GM12865 (cell line): Measurements from ENCODE around the gene NANOS2.
A peak's percentile ranks its signal among the peaks of the same experiment; 100 is the strongest.

ENCODE experiments used
- DNase-seq: peaks from one replicate; pipeline ENCODE4 v3.0.0; 2010; ENCODE audit warnings: low read depth
- H3K4me3 ChIP-seq: 2 replicates; pipeline ENCODE4 v1.5.1; 2011; ENCODE audit warnings: mild to moderate bottlenecking, low read depth, low read length, control low read depth
- TF ChIP-seq, protein P1 (sequence below): IDR thresholded peaks from 2 replicates; pipeline ENCODE4 v1.5.1; 2011; ENCODE audit warnings: low read length, control low read depth, low read depth, inconsistent platforms; ENCODE audit not compliant: insufficient read depth; ENCODE audit errors: missing control alignments

The NANOS2 gene

DNA sequence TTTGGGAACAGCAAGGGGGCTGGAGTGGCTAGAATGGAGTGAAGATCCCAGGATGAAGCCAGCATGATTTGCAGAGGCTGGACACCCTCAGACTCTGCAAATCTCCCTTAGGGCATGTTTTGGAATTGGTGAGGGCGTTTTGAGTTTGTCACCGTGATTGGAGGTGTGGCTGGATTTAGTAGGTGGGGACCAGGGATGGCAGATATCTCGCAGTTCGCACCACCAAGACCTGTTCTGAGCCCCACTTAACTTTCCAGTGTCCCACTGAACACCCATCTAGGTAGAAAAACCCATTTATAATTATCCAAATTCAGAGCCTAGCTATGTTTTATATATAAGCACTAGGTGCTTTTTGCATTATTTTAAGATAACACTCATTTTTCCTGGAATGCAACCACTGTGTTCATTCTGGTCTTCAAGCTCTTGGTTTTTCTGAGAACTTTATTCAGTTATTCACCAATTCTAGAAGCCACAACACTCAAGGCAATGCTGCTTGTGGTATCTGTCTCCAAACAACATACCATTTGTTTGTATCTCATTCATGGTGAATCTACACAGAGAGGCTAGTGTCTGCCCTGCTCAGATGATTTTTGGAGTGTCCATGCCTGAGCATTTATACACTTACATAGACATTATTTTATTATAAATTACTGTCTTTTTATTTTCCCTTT is 3.0 kb upstream of the NANOS2 start:
- H3K4me3 ChIP-seq, result no peak overlapping the region
- DNase-seq, result no peak
- TF ChIP-seq, protein P1, sequence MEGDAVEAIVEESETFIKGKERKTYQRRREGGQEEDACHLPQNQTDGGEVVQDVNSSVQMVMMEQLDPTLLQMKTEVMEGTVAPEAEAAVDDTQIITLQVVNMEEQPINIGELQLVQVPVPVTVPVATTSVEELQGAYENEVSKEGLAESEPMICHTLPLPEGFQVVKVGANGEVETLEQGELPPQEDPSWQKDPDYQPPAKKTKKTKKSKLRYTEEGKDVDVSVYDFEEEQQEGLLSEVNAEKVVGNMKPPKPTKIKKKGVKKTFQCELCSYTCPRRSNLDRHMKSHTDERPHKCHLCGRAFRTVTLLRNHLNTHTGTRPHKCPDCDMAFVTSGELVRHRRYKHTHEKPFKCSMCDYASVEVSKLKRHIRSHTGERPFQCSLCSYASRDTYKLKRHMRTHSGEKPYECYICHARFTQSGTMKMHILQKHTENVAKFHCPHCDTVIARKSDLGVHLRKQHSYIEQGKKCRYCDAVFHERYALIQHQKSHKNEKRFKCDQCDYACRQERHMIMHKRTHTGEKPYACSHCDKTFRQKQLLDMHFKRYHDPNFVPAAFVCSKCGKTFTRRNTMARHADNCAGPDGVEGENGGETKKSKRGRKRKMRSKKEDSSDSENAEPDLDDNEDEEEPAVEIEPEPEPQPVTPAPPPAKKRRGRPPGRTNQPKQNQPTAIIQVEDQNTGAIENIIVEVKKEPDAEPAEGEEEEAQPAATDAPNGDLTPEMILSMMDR, result no peak

DNA sequence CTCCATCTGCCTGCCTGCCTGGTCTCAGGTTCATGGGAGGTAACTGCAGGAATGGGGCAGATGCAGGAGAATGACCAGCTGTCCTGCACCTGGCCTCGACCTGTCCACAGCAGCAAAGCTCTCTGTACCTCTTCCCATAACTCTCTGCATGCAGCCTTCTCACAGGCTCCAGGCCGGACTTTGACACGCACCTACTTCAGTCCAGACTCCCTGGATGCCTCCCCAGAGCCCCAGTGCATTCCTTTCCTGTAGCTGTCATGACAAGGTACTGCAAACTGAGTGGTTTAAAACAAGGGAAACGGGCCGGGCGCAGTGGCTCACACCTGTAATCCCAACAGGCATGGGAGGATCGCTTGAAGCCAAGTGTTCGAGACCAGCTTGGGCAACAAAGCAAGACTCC is 3.3 kb downstream of the NANOS2 start:
- H3K4me3 ChIP-seq, result no peak overlapping the region
- TF ChIP-seq, protein P1, result no peak
- no peak for DNase-seq

DNA sequence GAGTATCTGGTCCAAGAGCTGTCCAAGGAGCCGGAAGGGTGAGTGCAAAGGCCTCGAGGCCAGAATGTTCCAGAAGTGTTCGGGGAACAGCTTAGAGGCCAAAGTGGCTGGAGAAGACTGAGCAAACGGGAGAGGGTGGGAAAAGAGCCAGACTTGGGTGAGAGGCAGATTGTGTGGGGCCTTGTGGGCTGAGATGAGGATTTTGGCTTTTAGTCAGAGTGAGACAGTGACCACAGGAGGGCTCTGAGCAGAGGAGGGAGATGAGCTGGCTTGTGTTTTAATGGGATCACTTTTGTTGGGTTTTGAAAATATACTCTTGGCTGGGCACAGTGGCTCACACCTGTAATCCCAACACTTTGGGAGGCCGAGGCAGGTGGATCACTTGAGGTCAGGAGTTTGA is 5.6 kb downstream of the NANOS2 start:
- TF ChIP-seq, protein P1, result no peak
- H3K4me3 ChIP-seq, result no peak overlapping the region
- no peak for DNase-seq

DNA sequence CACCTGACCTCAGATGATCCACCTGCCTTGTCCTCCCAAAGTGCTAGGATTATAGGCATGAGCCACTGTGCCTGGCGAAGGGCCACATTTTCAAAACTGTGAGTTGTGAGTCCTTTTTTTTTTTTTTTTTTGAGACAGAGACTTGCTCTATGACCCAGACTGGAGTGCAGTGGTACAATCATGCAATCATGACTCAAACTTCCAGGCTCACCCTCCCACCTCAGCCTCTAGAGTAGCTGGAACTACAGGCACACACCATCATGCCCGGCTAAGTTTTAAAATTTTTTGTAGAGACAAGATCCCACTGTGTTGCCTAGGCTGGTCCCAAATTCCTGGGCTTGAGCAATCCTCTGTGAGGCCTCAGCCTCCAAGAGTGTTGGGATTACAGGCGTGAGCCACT is 8.4 kb downstream of the NANOS2 start:
- no peak for DNase-seq
- H3K4me3 ChIP-seq, result no peak overlapping the region
- TF ChIP-seq, protein P1, result no peak

DNA sequence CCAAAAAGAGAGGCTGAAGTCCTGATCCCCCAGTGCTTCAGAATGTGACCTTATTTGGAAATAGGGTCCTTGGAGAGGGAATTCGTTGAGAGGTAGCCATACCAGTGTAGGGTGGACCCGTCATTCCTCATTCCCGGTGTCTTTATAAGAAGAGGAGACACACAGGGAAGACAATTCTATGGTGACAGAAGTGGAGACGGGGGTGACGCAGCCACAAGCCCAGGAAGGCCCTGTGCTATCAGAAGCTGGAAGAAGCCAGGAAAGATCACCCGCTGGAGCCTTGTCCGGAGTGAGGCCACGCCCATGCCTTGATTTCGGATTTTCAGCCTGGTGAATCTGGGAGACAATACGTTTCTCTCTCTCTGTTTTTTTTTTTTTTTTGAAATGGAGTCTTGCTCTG is 9.6 kb downstream of the NANOS2 start:
- DNase-seq, result no peak
- H3K4me3 ChIP-seq, result no peak overlapping the region
- TF ChIP-seq, protein P1, result no peak

DNA sequence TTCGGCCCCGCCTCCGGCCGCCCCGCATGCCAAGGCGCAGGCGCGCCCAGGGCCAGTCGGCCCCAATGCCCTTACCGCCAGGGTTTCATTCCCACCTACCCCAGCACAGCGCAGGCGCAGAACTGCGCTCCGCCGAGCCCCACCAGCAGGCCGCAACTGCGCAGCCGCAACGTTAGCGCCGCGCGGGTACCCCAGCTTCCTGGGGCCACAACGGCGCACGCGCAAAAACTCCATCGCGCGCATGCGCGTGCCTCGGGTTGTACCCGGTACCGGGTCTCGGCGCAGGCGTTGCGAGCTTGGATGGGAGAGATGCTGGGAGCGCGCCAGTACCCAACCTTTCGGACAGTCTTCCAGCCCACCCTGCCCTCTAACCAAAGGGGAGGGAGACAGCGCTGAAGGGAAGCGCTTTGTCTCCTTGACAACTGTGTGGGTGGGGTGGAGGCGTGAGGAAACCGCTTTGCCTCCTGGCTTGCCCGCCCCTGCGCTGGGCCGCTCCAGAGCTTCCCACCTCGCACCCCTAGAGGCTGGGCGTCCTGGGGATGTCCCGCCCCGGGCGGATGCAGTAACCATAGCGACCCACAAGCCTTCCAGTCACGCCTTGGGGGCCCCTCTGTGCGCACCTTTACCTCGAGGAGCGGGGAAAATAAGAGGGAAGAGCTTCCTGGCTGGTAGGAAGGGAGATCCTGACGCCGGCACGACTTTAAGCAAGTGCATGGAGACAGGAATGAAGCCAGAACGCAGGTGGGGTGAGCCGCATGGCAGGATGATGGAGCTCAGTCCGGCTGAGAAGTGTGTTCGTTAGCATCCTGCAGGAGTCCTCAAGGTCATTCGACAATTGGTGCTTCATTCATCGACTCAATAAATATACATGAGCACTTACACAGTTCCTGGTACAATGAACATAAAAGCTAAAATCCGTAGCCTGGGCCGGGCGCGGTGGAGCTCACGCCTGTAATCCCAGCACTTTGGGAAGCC is 11.6 kb downstream of the NANOS2 start:
- peak overlapping the region; percentile 86 for H3K4me3 ChIP-seq
- TF ChIP-seq, protein P1, result no peak
- peak; percentile 98 for DNase-seq
